PC-3 (cell line): ENCODE results near the gene PPP2R5E. TPM values are rescaled to one million over a fixed set of nuclear protein-coding genes. Genes with fewer than 3 reads are reported as not detected.

Experiments
- ATAC-seq: fragments of 200-7000 bp; cut with Tn5 transposase; 2 replicates; pipeline ENCODE4 v1.9.1; 2020; ENCODE audit warnings: mild to moderate bottlenecking, moderate library complexity
- BruUV-seq: library from RNA; stranded (reverse); fragments of 400-500 nt; replicated peaks from 2 replicates; lab custom pipeline; 2021; lab: Mats Ljungman, UMichigan
- CTCF ChIA-PET: fragments of 300-600 bp; sonication (Branson Sonifier 250); formaldehyde crosslinking; loops from one replicate; lab custom pipeline; 2022; ENCODE audit warnings: antibody characterized with exemption; lab: Charles Lee
- POLR2A ChIA-PET: fragments of 300-600 bp; sonication (Branson Sonifier 250); formaldehyde crosslinking; loops from one replicate; lab custom pipeline; 2022; ENCODE audit warnings: antibody characterized with exemption; ENCODE audit not compliant: unreplicated experiment; lab: Charles Lee
- DNase-seq: peaks from one replicate; pipeline ENCODE4 v3.0.0-alpha.2; 2015
- H2AFZ ChIP-seq: fragments of 300-600 bp; sonication (generic); 2 replicates; pipeline ENCODE4 v1.6.0; 2016; ENCODE audit warnings: antibody characterized with exemption, low read length
- H3F3A ChIP-seq: fragments of 300-600 bp; sonication (generic); one replicate; pipeline ENCODE4 v1.6.0; 2017; ENCODE audit warnings: antibody characterized with exemption, low read length, control low read depth, mild to moderate bottlenecking; ENCODE audit not compliant: unreplicated experiment
- H3K27ac ChIP-seq: fragments of 300-600 bp; sonication (generic); 2 replicates; pipeline ENCODE4 v1.5.1; 2016; ENCODE audit warnings: mild to moderate bottlenecking, low read length
- H3K27me3 ChIP-seq: fragments of 300-600 bp; sonication (generic); 2 replicates; pipeline ENCODE4 v1.6.1; 2016; ENCODE audit warnings: low read length, mixed read lengths
- H3K36me3 ChIP-seq: fragments of 300-600 bp; sonication (generic); 2 replicates; pipeline ENCODE4 v1.6.1; 2016; ENCODE audit warnings: low read depth, mixed run types, low read length, mixed read lengths
- H3K4me1 ChIP-seq: fragments of 300-600 bp; sonication (generic); 2 replicates; pipeline ENCODE4 v1.5.1; 2016; ENCODE audit warnings: low read length; ENCODE audit not compliant: insufficient read depth
- H3K4me2 ChIP-seq: fragments of 300-600 bp; sonication (generic); 2 replicates; pipeline ENCODE4 v1.6.0; 2016; ENCODE audit warnings: low read length
- H3K4me3 ChIP-seq: fragments of 300-600 bp; sonication (generic); 2 replicates; pipeline ENCODE4 v1.5.1; 2016; ENCODE audit warnings: mild to moderate bottlenecking, low read length, mixed read lengths
- H3K79me2 ChIP-seq: fragments of 300-600 bp; sonication (generic); 2 replicates; pipeline ENCODE4 v1.6.1; 2017; ENCODE audit warnings: low read length, mixed read lengths
- H3K9ac ChIP-seq: fragments of 300-600 bp; sonication (generic); 2 replicates; pipeline ENCODE4 v1.6.0; 2016; ENCODE audit warnings: mild to moderate bottlenecking, low read length
- H3K9me2 ChIP-seq: fragments of 300-600 bp; sonication (generic); replicated peaks from 2 replicates; pipeline ENCODE4 v1.6.1; 2016; ENCODE audit warnings: mixed run types, low read length, mixed read lengths
- H3K9me3 ChIP-seq: fragments of 300-600 bp; sonication (generic); 2 replicates; pipeline ENCODE4 v1.6.1; 2016; ENCODE audit warnings: low read length, mixed read lengths
- H4K20me1 ChIP-seq: fragments of 300-600 bp; sonication (generic); 2 replicates; pipeline ENCODE4 v1.6.1; 2016; ENCODE audit warnings: low read length, mixed read lengths
- EZH2 ChIP-seq: fragments of 300-600 bp; sonication (generic); IDR thresholded peaks from one replicate; pipeline ENCODE4 v1.6.1; 2017; ENCODE audit warnings: antibody characterized with exemption, mild to moderate bottlenecking, low read length; ENCODE audit not compliant: unreplicated experiment
- EZH2phosphoT487 ChIP-seq: fragments of 300-600 bp; sonication (generic); IDR thresholded peaks from 2 replicates; pipeline ENCODE4 v1.6.1; 2018; ENCODE audit warnings: mild to moderate bottlenecking, antibody characterized with exemption, low read length, borderline replicate concordance
- intact Hi-C: fragments of 100-400 bp; cut with micrococcal nuclease; formaldehyde crosslinking; loops from 2 replicates; pipeline ENCODE4 v1.9.0; 2023
- total RNA-seq: library from RNA; depleted of rRNA; stranded (reverse); fragments of >200 nt; gene quantifications from 2 replicates; pipeline ENCODE4 v1.2.3, GENCODE V29; 2014
- TF ChIP-seq, protein P1 (sequence below): fragments of 300-600 bp; sonication (generic); conservative IDR thresholded peaks from 2 replicates; pipeline ENCODE4 v1.5.1; 2017; ENCODE audit warnings: antibody characterized with exemption, low read depth, mild to moderate bottlenecking, low read length

Gene PPP2R5E
- total RNA-seq, 1 experiment from 2014 or later, result 17.2 TPM

DNA sequence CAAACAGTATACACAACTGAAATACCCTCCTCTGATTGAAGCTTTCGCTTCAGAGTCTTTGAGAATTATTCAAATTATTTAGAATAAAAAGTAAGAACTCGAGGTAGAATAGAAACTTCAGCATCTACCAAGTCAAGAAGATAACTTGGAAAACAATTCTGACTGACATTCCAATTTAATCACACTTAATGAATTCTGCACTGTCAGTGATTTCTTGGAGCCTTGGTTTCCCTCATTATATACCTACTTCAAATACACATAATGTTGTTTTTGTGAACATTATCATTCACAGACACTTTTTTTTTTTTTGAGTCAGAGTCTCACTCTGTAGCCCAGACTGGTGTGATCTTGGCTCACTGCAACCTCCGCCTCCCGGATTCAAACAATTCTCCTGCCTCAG, 27.9 kb downstream of the PPP2R5E start:
- H3K79me2 ChIP-seq, result peaks cover 79% of the 10 kb centered on the region
- no peaks in the 10 kb centered on the region for H3F3A ChIP-seq
- DNase-seq, result no peak
- no peak for ATAC-seq
- H3K4me2 ChIP-seq, result no peak overlapping the region
- intact Hi-C loops, result no loop called here
- H3K9me3 ChIP-seq, result no peaks in the 10 kb centered on the region
- no peak overlapping the region for H3K4me3 ChIP-seq
- H3K27ac ChIP-seq, result no peak overlapping the region
- no peak overlapping the region for H3K9ac ChIP-seq
- ChIA-PET POLR2A (interaction anchor here (0.6 kb wide), 1 partner anchor 76 kb away, joined by 3 read pairs; no protein-coding TSS in a partner anchor), CTCF (no interaction called here)
- BruUV-seq, result no TSS peak
- H3K4me1 ChIP-seq, result 0 out of 2 replicates have a peak, but pooled peaks cover 3% of the 10 kb centered on the region
- H3K9me2 ChIP-seq, result no peaks in the 10 kb centered on the region
- TF ChIP-seq EZH2, result no peak
- no peaks in the 10 kb centered on the region for H3K27me3 ChIP-seq
- H4K20me1 ChIP-seq, result peaks cover 19% of the 10 kb centered on the region
- H3K36me3 ChIP-seq, result 0 out of 2 replicates have a peak, but pooled peaks cover under 1% of the 10 kb centered on the region
- no peak overlapping the region for H2AFZ ChIP-seq

DNA sequence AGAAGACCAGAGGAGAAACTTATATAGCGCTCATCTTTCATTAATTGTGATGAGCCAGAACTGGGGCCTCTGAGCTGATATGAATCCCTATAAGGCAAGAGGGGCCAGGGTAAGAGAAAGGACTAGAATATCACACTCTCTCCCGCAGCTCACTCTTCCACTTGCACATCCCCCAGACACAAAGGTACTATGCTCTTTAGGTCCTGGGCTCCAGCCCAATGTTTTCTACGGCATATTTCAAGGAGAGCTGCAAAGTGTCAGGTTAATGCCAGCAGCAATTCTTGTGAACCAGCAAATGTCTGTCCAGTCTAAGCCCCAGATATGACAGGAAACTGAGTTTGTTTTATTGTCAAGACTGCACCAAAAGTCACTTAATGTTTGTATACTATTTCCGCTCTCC, 29.4 kb downstream of the PPP2R5E start:
- no peaks in the 10 kb centered on the region for H3K9me2 ChIP-seq
- no peaks in the 10 kb centered on the region for H3K9me3 ChIP-seq
- H3K27me3 ChIP-seq, result no peaks in the 10 kb centered on the region
- 0 out of 2 replicates have a peak, but pooled peaks cover 3% of the 10 kb centered on the region for H3K4me1 ChIP-seq
- ChIA-PET POLR2A (no interaction called here), CTCF (interaction anchor here (0.6 kb wide), 1 partner anchor 1417 kb away, joined by 5 read pairs; no protein-coding TSS in a partner anchor)
- ATAC-seq (peak; percentile 55), DNase-seq (no peak)
- no peak overlapping the region for H3K4me3 ChIP-seq
- no TSS peak for BruUV-seq
- H3K4me2 ChIP-seq, result no peak overlapping the region
- intact Hi-C loops, result no loop called here
- H2AFZ ChIP-seq, result no peak overlapping the region
- H3K36me3 ChIP-seq, result no peaks in the 10 kb centered on the region
- no peak for TF ChIP-seq EZH2
- no peak for TF ChIP-seq EZH2phosphoT487
- TF ChIP-seq, protein P1, sequence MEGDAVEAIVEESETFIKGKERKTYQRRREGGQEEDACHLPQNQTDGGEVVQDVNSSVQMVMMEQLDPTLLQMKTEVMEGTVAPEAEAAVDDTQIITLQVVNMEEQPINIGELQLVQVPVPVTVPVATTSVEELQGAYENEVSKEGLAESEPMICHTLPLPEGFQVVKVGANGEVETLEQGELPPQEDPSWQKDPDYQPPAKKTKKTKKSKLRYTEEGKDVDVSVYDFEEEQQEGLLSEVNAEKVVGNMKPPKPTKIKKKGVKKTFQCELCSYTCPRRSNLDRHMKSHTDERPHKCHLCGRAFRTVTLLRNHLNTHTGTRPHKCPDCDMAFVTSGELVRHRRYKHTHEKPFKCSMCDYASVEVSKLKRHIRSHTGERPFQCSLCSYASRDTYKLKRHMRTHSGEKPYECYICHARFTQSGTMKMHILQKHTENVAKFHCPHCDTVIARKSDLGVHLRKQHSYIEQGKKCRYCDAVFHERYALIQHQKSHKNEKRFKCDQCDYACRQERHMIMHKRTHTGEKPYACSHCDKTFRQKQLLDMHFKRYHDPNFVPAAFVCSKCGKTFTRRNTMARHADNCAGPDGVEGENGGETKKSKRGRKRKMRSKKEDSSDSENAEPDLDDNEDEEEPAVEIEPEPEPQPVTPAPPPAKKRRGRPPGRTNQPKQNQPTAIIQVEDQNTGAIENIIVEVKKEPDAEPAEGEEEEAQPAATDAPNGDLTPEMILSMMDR, result no peak
- H3K9ac ChIP-seq, result no peak overlapping the region
- H3K79me2 ChIP-seq, result peaks cover 86% of the 10 kb centered on the region
- H3F3A ChIP-seq, result no peaks in the 10 kb centered on the region
- peaks cover 20% of the 10 kb centered on the region for H4K20me1 ChIP-seq
- H3K27ac ChIP-seq, result no peak overlapping the region

DNA sequence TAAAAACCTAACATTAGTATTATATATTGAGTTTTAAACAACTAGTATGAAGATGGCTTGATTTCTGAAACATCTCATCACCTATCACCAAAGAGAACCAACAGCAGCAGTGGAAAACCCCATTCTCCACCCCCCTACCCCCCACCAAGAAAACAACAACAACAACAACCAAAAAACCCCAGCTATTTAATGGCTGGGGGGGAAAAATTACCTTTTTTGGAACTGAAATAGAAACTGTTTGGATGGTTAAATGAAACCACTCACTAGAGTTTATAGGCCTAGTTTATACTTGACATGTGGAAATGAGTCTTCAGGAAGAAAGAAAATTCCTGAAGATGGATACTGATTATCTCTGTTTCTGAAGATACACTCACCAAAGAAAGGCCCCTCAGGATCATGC, 30.3 kb downstream of the PPP2R5E start:
- intact Hi-C loops, result no loop called here
- ChIA-PET CTCF (no interaction called here), POLR2A (no interaction called here)
- Histone ChIP-seq H3K9me2 (no peaks in the 10 kb centered on the region), H3K4me1 (0 out of 2 replicates have a peak, but pooled peaks cover 3% of the 10 kb centered on the region), H3K27me3 (no peaks in the 10 kb centered on the region), H3K79me2 (peaks cover 89% of the 10 kb centered on the region), H3K4me2 (no peak overlapping the region), H3K9ac (no peak overlapping the region), H3K9me3 (no peaks in the 10 kb centered on the region), H3F3A (no peaks in the 10 kb centered on the region), H3K27ac (no peak overlapping the region), H3K4me3 (no peak overlapping the region), H2AFZ (no peak overlapping the region), H4K20me1 (peaks cover 25% of the 10 kb centered on the region), H3K36me3 (no peaks in the 10 kb centered on the region)
- peak; percentile 17; the same call in 1 of the 2 replicates for ATAC-seq
- BruUV-seq, result no TSS peak
- DNase-seq, result no peak
- TF ChIP-seq EZH2phosphoT487, result no peak
- TF ChIP-seq, protein P1, result no peak
- no peak for TF ChIP-seq EZH2
